Measurements from ENCODE around the gene CERS6.
"Not testable (repeated sequence)": the region's sequence is repeated elsewhere in the genome, so short reads cannot be mapped to it uniquely, and the experiment has no call there.

The CERS6 gene

GRCh38 chr2:168765401-168765800 is 309.3 kb downstream of the CERS6 start:
- ChIA-PET POLR2A (no interaction called here), CTCF (interaction anchor here (0.6 to 1.1 kb wide), 2 partner anchors 9 to 88 kb away, joined by 3 to 5 read pairs; no protein-coding TSS in a partner anchor)
- Histone ChIP-seq H3K4me3 (ENCODE audit: low read depth, low read length) (no peak overlapping the region), H3K27ac (ENCODE audit: extremely low read depth, low read depth, low read length) (no peak overlapping the region), H3K36me3 (ENCODE audit: control insufficient read depth in 2 of 2, insufficient read depth in 1 of 2, low read length in 2 of 2) (peaks cover 0 to 7% of the 10 kb centered on the region in 2 experiments; a peak in 1 of 3 replicates), H3K9me3 (ENCODE audit: control insufficient read depth, insufficient read depth, low read depth, low read length) (no peaks in the 10 kb centered on the region), H3K4me1 (ENCODE audit: control insufficient read depth, insufficient read depth, low read length) (no peaks in the 10 kb centered on the region; the same call in 1 of the 2 replicates)
- TF ChIP-seq ZNF114 (tag by site-specific recombination; IDR thresholded peaks at IDR 0.05) (no peak), ZNF169 (tag by site-specific recombination; IDR thresholded peaks at IDR 0.05) (no peak)

- H3K4me1 ChIP-seq (ENCODE audit: control insufficient read depth, insufficient read depth, low read length) = no peaks in the 10 kb centered on the region; the same call in 1 of the 2 replicates
- no peak overlapping the region for H3K4me3 ChIP-seq (ENCODE audit: low read depth, low read length)
- no peaks in the 10 kb centered on the region for H3K9me3 ChIP-seq (ENCODE audit: control insufficient read depth, insufficient read depth, low read depth, low read length)
- H3K27ac ChIP-seq (ENCODE audit: extremely low read depth, low read depth, low read length) = no peak overlapping the region
- peaks cover 0 to 7% of the 10 kb centered on the region in 2 experiments; a peak in 1 of 3 replicates for H3K36me3 ChIP-seq (ENCODE audit: control insufficient read depth in 2 of 2, insufficient read depth in 1 of 2, low read length in 2 of 2)
- TF ChIP-seq ZNF558 (tag by site-specific recombination; IDR thresholded peaks at IDR 0.05) (no peak), ZNF266 (tag by site-specific recombination; IDR thresholded peaks at IDR 0.05; ENCODE audit: low read depth) (no peak), ZNF133 (tag by site-specific recombination; IDR thresholded peaks at IDR 0.05) (no peak), ZNF585B (tag by site-specific recombination; IDR thresholded peaks at IDR 0.05) (no peak), TCF7L2 (IDR thresholded peaks at IDR 0.05; ENCODE audit: borderline replicate concordance, low read depth, low read length) (no peak), ZNF274 (IDR thresholded peaks at IDR 0.05; ENCODE audit: low read length) (no peak), ZNF274 (tag by site-specific recombination; IDR thresholded peaks at IDR 0.05; ENCODE audit: borderline replicate concordance) (no peak), ZNF114 (tag by site-specific recombination; IDR thresholded peaks at IDR 0.05) (no peak), ZNF146 (tag by site-specific recombination; IDR thresholded peaks at IDR 0.05) (no peak), ZNF184 (tag by site-specific recombination; IDR thresholded peaks at IDR 0.05) (no peak)
- POLR2A ChIA-PET = no interaction called here
- CTCF ChIA-PET = interaction anchor here (0.5 to 0.8 kb wide), 2 partner anchors 71 to 154 kb away, joined by 3 read pairs; no protein-coding TSS in a partner anchor
Measured at GRCh38 chr2:168766600-168766999, 310.5 kb downstream of the CERS6 start.

GRCh38 chr2:168767258-168767657 is 311.2 kb downstream of the CERS6 start:
- H3K4me3 ChIP-seq (ENCODE audit: low read depth, low read length) = no peak overlapping the region
- TF ChIP-seq ZNF398 (tag by site-specific recombination; IDR thresholded peaks at IDR 0.05) (no peak), ZNF76 (tag by site-specific recombination; IDR thresholded peaks at IDR 0.05; ENCODE audit: borderline replicate concordance, low read depth) (no peak), GFI1B (tag by site-specific recombination; IDR thresholded peaks at IDR 0.05) (no peak), ZNF747 (tag by site-specific recombination; IDR thresholded peaks at IDR 0.05) (no peak), SCRT2 (tag by site-specific recombination; IDR thresholded peaks at IDR 0.05) (no peak), ZNF623 (tag by site-specific recombination; IDR thresholded peaks at IDR 0.05) (no peak), ZNF629 (tag by site-specific recombination; IDR thresholded peaks at IDR 0.05) (no peak), ZNF837 (tag by site-specific recombination; IDR thresholded peaks at IDR 0.05) (no peak), OSR2 (tag by site-specific recombination; IDR thresholded peaks at IDR 0.05) (no peak)
- peaks cover 0 to 7% of the 10 kb centered on the region in 2 experiments; a peak in 1 of 3 replicates for H3K36me3 ChIP-seq (ENCODE audit: control insufficient read depth in 2 of 2, insufficient read depth in 1 of 2, low read length in 2 of 2)
- H3K9me3 ChIP-seq (ENCODE audit: control insufficient read depth, insufficient read depth, low read depth, low read length) = no peaks in the 10 kb centered on the region
- H3K27ac ChIP-seq (ENCODE audit: extremely low read depth, low read depth, low read length) = no peak overlapping the region
- POLR2A ChIA-PET = no interaction called here
- no peaks in the 10 kb centered on the region; the same call in 1 of the 2 replicates for H3K4me1 ChIP-seq (ENCODE audit: control insufficient read depth, insufficient read depth, low read length)
- CTCF ChIA-PET = no interaction called here

GRCh38 chr2:168768357-168768756 is 312.3 kb downstream of the CERS6 start:
- H3K36me3 ChIP-seq (ENCODE audit: control insufficient read depth in 2 of 2, insufficient read depth in 1 of 2, low read length in 2 of 2); H3K4me1 ChIP-seq (ENCODE audit: control insufficient read depth, insufficient read depth, low read length); H3K4me3 ChIP-seq (ENCODE audit: low read depth, low read length); H3K27ac ChIP-seq (ENCODE audit: extremely low read depth, low read depth, low read length); POLR2A ChIA-PET; H3K9me3 ChIP-seq (ENCODE audit: control insufficient read depth, insufficient read depth, low read depth, low read length): not testable (repeated sequence)
- CTCF ChIA-PET = interaction anchor here (1.0 kb wide), 1 partner anchor 42 kb away, joined by 3 read pairs; no protein-coding TSS in a partner anchor
